GM19397 (cell line): ENCODE results near the gene EBLN2.

ENCODE experiments used
- ATAC-seq: cut with Tn5 transposase; IDR thresholded peaks from one replicate; pipeline ENCODE4 v1.9.1; 2021; ENCODE audit warnings: mild to moderate bottlenecking, moderate library complexity; ENCODE audit not compliant: unreplicated experiment

EBLN2 gene

GRCh38 chr3:73100741-73101559 lies 39.5 kb downstream of the EBLN2 start:
- peak; percentile 93 for ATAC-seq

- no peak for ATAC-seq
Observed at GRCh38 chr3:73101881-73102280, 40.4 kb downstream of the EBLN2 start.

GRCh38 chr3:73107215-73107614 lies 45.8 kb downstream of the EBLN2 start:
- no peak for ATAC-seq

GRCh38 chr3:73107676-73108187 lies 46.3 kb downstream of the EBLN2 start:
- ATAC-seq: no peak

GRCh38 chr3:73108750-73109149 lies 47.3 kb downstream of the EBLN2 start:
- ATAC-seq: no peak

GRCh38 chr3:73110530-73110929 lies 49.1 kb downstream of the EBLN2 start:
- no peak for ATAC-seq
